GM23338 (cell line): ENCODE data around the gene SLC25A42. TPM values are rescaled to one million over a fixed set of nuclear protein-coding genes. Genes with fewer than 3 reads are reported as not detected.
A peak's percentile ranks its signal among the peaks of the same experiment; 100 is the strongest.

Experiments used
- ATAC-seq: fragments of 200-7000 bp; cut with Tn5 transposase; 3 replicates; pipeline ENCODE4 v1.9.1; 2020
- DNase-seq: peaks from one replicate; pipeline ENCODE4 v3.0.0-alpha.2; 2015; ENCODE audit warnings: low spot score
- H2AFZ ChIP-seq: fragments of 200-600 bp; sonication (generic); 2 replicates; pipeline ENCODE4 v1.8.0; 2016; ENCODE audit warnings: antibody characterized with exemption, mild to moderate bottlenecking, moderate library complexity
- H3F3A ChIP-seq: fragments of 200-600 bp; sonication (generic); replicated peaks from 2 replicates; pipeline ENCODE4 v1.8.0; 2017; ENCODE audit warnings: antibody characterized with exemption, mixed run types, low read depth
- H3K27ac ChIP-seq: fragments of 200-600 bp; sonication (generic); 2 replicates; pipeline ENCODE4 v1.6.1; 2016; ENCODE audit warnings: low read depth
- H3K27me3 ChIP-seq: fragments of 200-600 bp; sonication (generic); 2 replicates; pipeline ENCODE4 v1.8.0; 2016; ENCODE audit warnings: mild to moderate bottlenecking, mixed run types, moderate library complexity; ENCODE audit not compliant: insufficient read depth
- H3K36me3 ChIP-seq: fragments of 200-600 bp; sonication (generic); 2 replicates; pipeline ENCODE4 v1.8.0; 2016; ENCODE audit warnings: mild to moderate bottlenecking; ENCODE audit not compliant: insufficient read depth
- H3K4me1 ChIP-seq: fragments of 200-600 bp; sonication (generic); 2 replicates; pipeline ENCODE4 v1.8.0; 2016; ENCODE audit warnings: mild to moderate bottlenecking, moderate library complexity; ENCODE audit not compliant: insufficient read depth
- H3K4me2 ChIP-seq: fragments of 200-600 bp; sonication (generic); 2 replicates; pipeline ENCODE4 v1.7.1; 2017; ENCODE audit warnings: mixed run types
- H3K4me3 ChIP-seq: fragments of 200-600 bp; sonication (generic); 2 replicates; pipeline ENCODE4 v1.6.1; 2016; ENCODE audit warnings: mixed run types
- H3K79me2 ChIP-seq: fragments of 200-600 bp; sonication (generic); replicated peaks from 2 replicates; pipeline ENCODE4 v1.8.0; 2017; ENCODE audit warnings: mild to moderate bottlenecking; ENCODE audit not compliant: insufficient read depth
- H3K9me2 ChIP-seq: fragments of 200-600 bp; sonication (generic); 2 replicates; pipeline ENCODE4 v1.8.0; 2017; ENCODE audit not compliant: insufficient read depth
- H4K20me1 ChIP-seq: fragments of 200-600 bp; sonication (generic); replicated peaks from 2 replicates; pipeline ENCODE4 v1.8.0; 2017; ENCODE audit warnings: mild to moderate bottlenecking; ENCODE audit not compliant: insufficient read depth
- H3K27ac Mint-ChIP-seq: 2 replicates; pipeline ENCODE4 v1.8.0; 2020; ENCODE audit warnings: inconsistent platforms, mild to moderate bottlenecking, moderate library complexity, mixed read lengths
- H3K27me3 Mint-ChIP-seq: 3 replicates; pipeline ENCODE4 v1.8.0; 2022; ENCODE audit warnings: low read depth, mild to moderate bottlenecking, moderate library complexity, mixed read lengths, inconsistent platforms; ENCODE audit not compliant: insufficient read depth, poor library complexity
- H3K36me3 Mint-ChIP-seq: 3 replicates; pipeline ENCODE4 v1.8.0; 2021; ENCODE audit warnings: low read depth, mild to moderate bottlenecking, inconsistent platforms, moderate library complexity, mixed read lengths
- H3K4me1 Mint-ChIP-seq: 3 replicates; pipeline ENCODE4 v1.8.0; 2020; ENCODE audit warnings: mild to moderate bottlenecking, inconsistent platforms, mixed read lengths
- H3K4me3 Mint-ChIP-seq: 3 replicates; pipeline ENCODE4 v1.8.0; 2021; ENCODE audit warnings: moderate library complexity, mild to moderate bottlenecking, inconsistent platforms, mixed read lengths
- H3K9me3 Mint-ChIP-seq: 3 replicates; pipeline ENCODE4 v1.8.0; 2020; ENCODE audit warnings: moderate library complexity, mild to moderate bottlenecking, inconsistent platforms, mixed read lengths
- CTCF ChIP-seq, 2 experiments: fragments of 200-600 bp in 1 of 2; sonication (generic) in 1 of 2; conservative IDR thresholded peaks; 2 replicates each; pipeline versions ENCODE4 v1.5.1 to v1.6.1; 2016 to 2017; ENCODE audit warnings: antibody characterized with exemption in 2 of 2, low read depth in 2 of 2, mild to moderate bottlenecking in 2 of 2, moderate library complexity in 1 of 2
- JUNB ChIP-seq: IDR thresholded peaks from one replicate; pipeline ENCODE4 v1.6.1; 2016; ENCODE audit warnings: antibody characterized with exemption; ENCODE audit not compliant: unreplicated experiment
- POLR2AphosphoS5 ChIP-seq: IDR thresholded peaks from 2 replicates; pipeline ENCODE4 v1.6.1; 2016; ENCODE audit warnings: antibody characterized with exemption, low read depth
- REST ChIP-seq: IDR thresholded peaks from one replicate; pipeline ENCODE4 v1.6.1; 2018; ENCODE audit warnings: antibody characterized with exemption; ENCODE audit not compliant: unreplicated experiment
- ZNF114 ChIP-seq: fragments of 250-450 bp; sonication (Bioruptor Pico); IDR thresholded peaks from 2 replicates; pipeline ENCODE4 v1.5.0; 2020; ENCODE audit warnings: mild to moderate bottlenecking, moderate library complexity
- ZNF331 ChIP-seq: fragments of 250-450 bp; sonication (Bioruptor Pico); IDR thresholded peaks from 2 replicates; pipeline ENCODE4 v1.5.0; 2020; ENCODE audit warnings: low read depth, mild to moderate bottlenecking, moderate library complexity
- ZNF462 ChIP-seq: fragments of 250-450 bp; sonication (Bioruptor Pico); IDR thresholded peaks from 2 replicates; pipeline ENCODE4 v1.5.0; 2020; ENCODE audit warnings: mild to moderate bottlenecking, moderate library complexity
- polyA plus RNA-seq: library from polyadenylated mRNA; unstranded; fragments of >200 nt; fragmentation: Nextera tagmentation; extraction: Ambion mirVana; gene quantifications from 2 replicates; pipeline ENCODE4 v1.2.1, GENCODE V29; 2016
- total RNA-seq: library from RNA; depleted of rRNA; stranded (reverse); fragments of >200 nt; shearing (Covaris generic); gene quantifications from 2 replicates; pipeline ENCODE4 v1.2.3, GENCODE V29; 2014

SLC25A42 gene
- total and polyA plus RNA-seq, 2 experiments from 2014 or later = 7.3 to 7.6 TPM

GRCh38 chr19:19061506-19061905 lies 2.3 kb upstream of the SLC25A42 start (continued):
- TF ChIP-seq ZNF462 (CRISPR knock-in tag) = no peak
- no peak for TF ChIP-seq CTCF (conservative IDR thresholded peaks at IDR 0.05; ENCODE audit: low read depth in 2 of 2)
- TF ChIP-seq JUNB = no peak
- no peak for TF ChIP-seq ZNF331 (CRISPR knock-in tag)
- TF ChIP-seq POLR2AphosphoS5 = no peak
- TF ChIP-seq ZNF114 (CRISPR knock-in tag) = no peak

- Histone ChIP-seq H4K20me1 (peaks cover 5% of the 10 kb centered on the region; the same call in 1 of the 2 replicates), H2AFZ (0 out of 2 replicates have a peak overlapping the region, but pooled peaks have one; percentile 39)
- DNase-seq = peak; percentile 46
- TF ChIP-seq POLR2AphosphoS5 (no peak), REST (no peak)
Observed at GRCh38 chr19:19062454-19063182, 1.2 kb upstream of the SLC25A42 start.

More at GRCh38 chr19:19062454-19063182, 1.2 kb upstream of the SLC25A42 start:
- Histone ChIP-seq H3K4me2 (peak overlapping the region; percentile 85), H3K4me3 (peak overlapping the region; percentile 58), H3K79me2 (no peaks in the 10 kb centered on the region), H3K4me1 (peaks cover 11% of the 10 kb centered on the region), H3F3A (peaks cover 16% of the 10 kb centered on the region), H3K9me2 (no peaks in the 10 kb centered on the region), H3K27ac (no peak overlapping the region; the same call in 1 of the 2 replicates), H3K27me3 (peaks cover 36% of the 10 kb centered on the region), H3K36me3 (no peaks in the 10 kb centered on the region)
- Mint-ChIP-seq H3K4me3 (peak overlapping the region; percentile 72), H3K4me1 (peaks cover 20% of the 10 kb centered on the region; the same call in 2 of the 3 replicates), H3K27me3 (peaks cover 38% of the 10 kb centered on the region), H3K9me3 (no peaks in the 10 kb centered on the region), H3K36me3 (peaks cover 9% of the 10 kb centered on the region), H3K27ac (peak overlapping the region; percentile 53)
- no peak for ATAC-seq
